Upper lobe of left lung (tissue), 4 donors: ENCODE data around the gene TOP1.

Experiments used
- POLR2A ChIP-seq, 4 donors: fragments of 450-650 bp; IDR thresholded peaks; one replicate each; pipeline ENCODE4 v1.5.1; 2016 to 2017; ENCODE audit warnings: antibody characterized with exemption in 4 of 4, mild to moderate bottlenecking in 2 of 4
- POLR2AphosphoS5 ChIP-seq, 2 donors: sonication (generic); formaldehyde crosslinking; IDR thresholded peaks; one replicate each; pipeline ENCODE4 v1.5.1; 2017; ENCODE audit warnings: antibody characterized with exemption in 2 of 2
- TF ChIP-seq, protein P1 (sequence below), 6 experiments: fragments of 450-650 bp in 4 of 6; fragments of 200-600 bp in 2 of 6; sonication (generic) in 2 of 6; IDR thresholded peaks; one replicate each; pipeline ENCODE4 v1.5.1; 2016 to 2019; ENCODE audit warnings: antibody characterized with exemption in 6 of 6

DNA sequence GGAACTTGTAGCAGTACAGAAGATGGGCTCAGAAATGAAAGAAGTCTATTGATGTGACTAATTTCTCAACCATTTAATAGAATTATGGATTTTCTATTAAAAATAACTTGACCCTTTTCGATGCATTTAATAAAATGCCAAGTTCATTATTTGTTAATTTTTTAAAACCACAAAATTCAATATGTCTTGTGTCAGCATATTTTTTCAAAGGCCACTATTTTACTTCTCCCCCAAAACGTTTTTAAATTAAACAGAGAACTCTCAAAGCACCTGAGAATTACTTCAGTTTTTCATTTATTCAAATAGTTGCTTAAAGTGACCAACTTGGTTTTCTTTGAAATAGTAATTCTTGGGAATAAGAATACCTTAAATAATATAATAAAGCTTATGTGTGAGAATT is 8.6 kb downstream of the TOP1 start:
- TF ChIP-seq, protein P1, sequence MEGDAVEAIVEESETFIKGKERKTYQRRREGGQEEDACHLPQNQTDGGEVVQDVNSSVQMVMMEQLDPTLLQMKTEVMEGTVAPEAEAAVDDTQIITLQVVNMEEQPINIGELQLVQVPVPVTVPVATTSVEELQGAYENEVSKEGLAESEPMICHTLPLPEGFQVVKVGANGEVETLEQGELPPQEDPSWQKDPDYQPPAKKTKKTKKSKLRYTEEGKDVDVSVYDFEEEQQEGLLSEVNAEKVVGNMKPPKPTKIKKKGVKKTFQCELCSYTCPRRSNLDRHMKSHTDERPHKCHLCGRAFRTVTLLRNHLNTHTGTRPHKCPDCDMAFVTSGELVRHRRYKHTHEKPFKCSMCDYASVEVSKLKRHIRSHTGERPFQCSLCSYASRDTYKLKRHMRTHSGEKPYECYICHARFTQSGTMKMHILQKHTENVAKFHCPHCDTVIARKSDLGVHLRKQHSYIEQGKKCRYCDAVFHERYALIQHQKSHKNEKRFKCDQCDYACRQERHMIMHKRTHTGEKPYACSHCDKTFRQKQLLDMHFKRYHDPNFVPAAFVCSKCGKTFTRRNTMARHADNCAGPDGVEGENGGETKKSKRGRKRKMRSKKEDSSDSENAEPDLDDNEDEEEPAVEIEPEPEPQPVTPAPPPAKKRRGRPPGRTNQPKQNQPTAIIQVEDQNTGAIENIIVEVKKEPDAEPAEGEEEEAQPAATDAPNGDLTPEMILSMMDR (IDR thresholded peaks at IDR 0.05) = no peak
- TF ChIP-seq POLR2A (IDR thresholded peaks at IDR 0.05) (no peak), POLR2AphosphoS5 (IDR thresholded peaks at IDR 0.05) (no peak)
